ENCODE results near the gene SFXN5. TPM values are rescaled to one million over a fixed set of nuclear protein-coding genes. Genes with fewer than 3 reads are reported as not detected.

Gene SFXN5
- total RNA-seq, 1 experiment from 2014 or later = 27.8 TPM

GRCh38 chr2:72946466-72946865 lies 125.0 kb downstream of the SFXN5 start:
- Histone ChIP-seq H3K27ac (ENCODE audit: low read length) (no peak overlapping the region), H3K9me3 (ENCODE audit: control insufficient read depth, insufficient read depth, low read depth, low read length) (no peaks in the 10 kb centered on the region), H3K27me3 (ENCODE audit: control insufficient read depth, insufficient read depth, low read length) (no peaks in the 10 kb centered on the region), H3K36me3 (ENCODE audit: control insufficient read depth, insufficient read depth, low read length) (no peaks in the 10 kb centered on the region), H3K4me1 (ENCODE audit: control insufficient read depth, insufficient read depth, low read length) (no peaks in the 10 kb centered on the region), H3K4me3 (ENCODE audit: low read depth in 2 of 2, low read length in 2 of 2) (no peak overlapping the region)
- ChIA-PET CTCF (no interaction called here), POLR2A (no interaction called here)
- no TSS peak for BruUV-seq (replicated peaks)
- in situ Hi-C loops (cut with HindIII; ENCODE audit: low pct_unique_long_range_greater_than_20kb, low sequenced_read_pairs) (no loop called here), intact Hi-C loops (cut with micrococcal nuclease; ENCODE audit: unreplicated experiment) (no loop called here)
- TF ChIP-seq, protein P1, sequence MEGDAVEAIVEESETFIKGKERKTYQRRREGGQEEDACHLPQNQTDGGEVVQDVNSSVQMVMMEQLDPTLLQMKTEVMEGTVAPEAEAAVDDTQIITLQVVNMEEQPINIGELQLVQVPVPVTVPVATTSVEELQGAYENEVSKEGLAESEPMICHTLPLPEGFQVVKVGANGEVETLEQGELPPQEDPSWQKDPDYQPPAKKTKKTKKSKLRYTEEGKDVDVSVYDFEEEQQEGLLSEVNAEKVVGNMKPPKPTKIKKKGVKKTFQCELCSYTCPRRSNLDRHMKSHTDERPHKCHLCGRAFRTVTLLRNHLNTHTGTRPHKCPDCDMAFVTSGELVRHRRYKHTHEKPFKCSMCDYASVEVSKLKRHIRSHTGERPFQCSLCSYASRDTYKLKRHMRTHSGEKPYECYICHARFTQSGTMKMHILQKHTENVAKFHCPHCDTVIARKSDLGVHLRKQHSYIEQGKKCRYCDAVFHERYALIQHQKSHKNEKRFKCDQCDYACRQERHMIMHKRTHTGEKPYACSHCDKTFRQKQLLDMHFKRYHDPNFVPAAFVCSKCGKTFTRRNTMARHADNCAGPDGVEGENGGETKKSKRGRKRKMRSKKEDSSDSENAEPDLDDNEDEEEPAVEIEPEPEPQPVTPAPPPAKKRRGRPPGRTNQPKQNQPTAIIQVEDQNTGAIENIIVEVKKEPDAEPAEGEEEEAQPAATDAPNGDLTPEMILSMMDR (IDR thresholded peaks at IDR 0.05) = no peak
- TF ChIP-seq TCF7L2 (IDR thresholded peaks at IDR 0.05; ENCODE audit: low read depth, low read length) (no peak), POLR2AphosphoS5 (IDR thresholded peaks at IDR 0.05; ENCODE audit: low read depth, low read length) (no peak), SIN3A (IDR thresholded peaks at IDR 0.05; ENCODE audit: borderline replicate concordance, insufficient read depth, low read depth, low read length) (no peak), REST (IDR thresholded peaks at IDR 0.05; ENCODE audit: insufficient read depth in 1 of 2, low read depth in 2 of 2, low read length in 1 of 2) (no peak)
- DNase-seq (ENCODE audit: low read depth, low spot score) (no peak), ATAC-seq (no peak)

DNA sequence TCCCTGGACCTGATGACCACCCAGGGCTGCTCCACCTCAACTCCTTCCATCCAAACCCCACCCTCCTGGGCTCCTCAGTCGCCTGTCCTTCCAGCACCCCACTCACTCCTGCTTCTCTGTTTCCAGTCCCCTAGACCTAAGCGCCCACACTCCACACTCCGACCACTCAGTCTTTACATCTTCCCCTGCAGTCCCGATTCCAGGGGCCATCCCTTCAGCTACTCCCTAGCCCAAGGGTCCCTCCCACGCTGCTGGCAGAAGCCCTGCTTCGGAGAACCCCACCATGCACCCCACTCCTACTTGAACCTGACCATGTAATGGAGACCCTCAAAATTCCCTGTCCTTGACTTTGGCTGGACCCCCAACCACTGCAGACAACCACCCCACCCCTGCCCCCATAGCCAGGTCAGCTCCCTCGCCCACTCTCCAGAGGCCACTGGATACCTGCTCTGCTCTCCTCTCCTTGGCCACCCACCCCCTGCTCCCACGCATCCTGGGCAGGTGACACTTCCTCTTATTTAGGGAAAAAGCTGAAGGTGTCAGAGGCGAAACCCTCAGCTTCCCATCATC lies 126.0 kb downstream of the SFXN5 start:
- ChIA-PET CTCF (no interaction called here), POLR2A (no interaction called here)
- ATAC-seq (no peak), DNase-seq (ENCODE audit: low read depth, low spot score) (no peak)
- Histone ChIP-seq H3K36me3 (ENCODE audit: control insufficient read depth, insufficient read depth, low read length) (no peaks in the 10 kb centered on the region), H3K4me3 (ENCODE audit: low read depth in 2 of 2, low read length in 2 of 2) (no peak overlapping the region), H3K4me1 (ENCODE audit: control insufficient read depth, insufficient read depth, low read length) (no peaks in the 10 kb centered on the region), H3K27me3 (ENCODE audit: control insufficient read depth, insufficient read depth, low read length) (no peaks in the 10 kb centered on the region), H3K9me3 (ENCODE audit: control insufficient read depth, insufficient read depth, low read depth, low read length) (no peaks in the 10 kb centered on the region), H3K27ac (ENCODE audit: low read length) (no peak overlapping the region)
- in situ Hi-C loops (cut with HindIII; ENCODE audit: low pct_unique_long_range_greater_than_20kb, low sequenced_read_pairs) (no loop called here), intact Hi-C loops (cut with micrococcal nuclease; ENCODE audit: unreplicated experiment) (no loop called here)
- no TSS peak for BruUV-seq (replicated peaks)
- TF ChIP-seq TCF7L2 (IDR thresholded peaks at IDR 0.05; ENCODE audit: low read depth, low read length) (no peak), REST (IDR thresholded peaks at IDR 0.05; ENCODE audit: insufficient read depth in 1 of 2, low read depth in 2 of 2, low read length in 1 of 2) (no peak), SIN3A (IDR thresholded peaks at IDR 0.05; ENCODE audit: borderline replicate concordance, insufficient read depth, low read depth, low read length) (no peak), POLR2AphosphoS5 (IDR thresholded peaks at IDR 0.05; ENCODE audit: low read depth, low read length) (no peak)
- TF ChIP-seq, protein P1 (IDR thresholded peaks at IDR 0.05) = no peak

Data from Panc1 (cell line).